CD4-positive, CD25-positive, alpha-beta regulatory T cell (primary cell): Measurements from ENCODE around the gene TMEM233. TPM values are rescaled to one million over a fixed set of nuclear protein-coding genes. Genes with fewer than 3 reads are reported as not detected.

Experiments used
- ATAC-seq, 2 donors: fragments of 150-1000 bp; cut with Tn5 transposase; one replicate each; pipeline ENCODE4 v1.10.0; 2021; ENCODE audit warnings: low read depth in 2 of 2, moderate number of reproducible peaks in 2 of 2, moderate library complexity in 1 of 2
- DNase-seq, 3 donors: peaks; one replicate each; pipeline versions ENCODE4 v3.0.0 to v3.0.0-alpha.2; 2012 to 2022; ENCODE audit warnings: mixed read lengths in 1 of 3
- H3K27ac ChIP-seq: one replicate; pipeline ENCODE4 v1.7.0; 2013; ENCODE audit warnings: mild to moderate bottlenecking, low read length; ENCODE audit not compliant: insufficient read depth, poor library complexity, severe bottlenecking
- H3K27me3 ChIP-seq: one replicate; pipeline ENCODE4 v1.7.0; 2013; ENCODE audit warnings: low read length; ENCODE audit not compliant: control insufficient read depth, insufficient read depth
- H3K36me3 ChIP-seq: one replicate; pipeline ENCODE4 v1.7.0; 2013; ENCODE audit warnings: mild to moderate bottlenecking, low read length, moderate library complexity; ENCODE audit not compliant: control insufficient read depth, insufficient read depth
- H3K4me1 ChIP-seq: 2 replicates; pipeline ENCODE4 v1.7.0; 2013; ENCODE audit warnings: mild to moderate bottlenecking, low read length; ENCODE audit not compliant: insufficient read depth, control insufficient read depth, poor library complexity, severe bottlenecking
- H3K4me3 ChIP-seq: one replicate; pipeline ENCODE4 v1.7.0; 2013; ENCODE audit warnings: low read depth, mild to moderate bottlenecking, low read length, moderate library complexity
- H3K9me3 ChIP-seq, 2 experiments: 1 replicate in 1 of 2; 2 replicates in 1 of 2; pipeline ENCODE4 v1.7.0; 2013; ENCODE audit warnings: low read length in 2 of 2, mild to moderate bottlenecking in 1 of 2, moderate library complexity in 1 of 2; ENCODE audit not compliant: control insufficient read depth in 2 of 2
- H3K27ac Mint-ChIP-seq, 3 donors: one replicate each; pipeline ENCODE4 v1.8.0; 2020 to 2022; ENCODE audit warnings: mild to moderate bottlenecking in 3 of 3, mixed read lengths in 3 of 3, moderate library complexity in 2 of 3
- H3K27me3 Mint-ChIP-seq: one replicate; pipeline ENCODE4 v1.8.0; 2022; ENCODE audit warnings: mild to moderate bottlenecking, mixed read lengths
- H3K36me3 Mint-ChIP-seq: one replicate; pipeline ENCODE4 v1.8.0; 2020; ENCODE audit warnings: mixed read lengths
- H3K4me1 Mint-ChIP-seq, 4 donors: one replicate each; pipeline ENCODE4 v1.8.0; 2020 to 2022; ENCODE audit warnings: mixed read lengths in 4 of 4, mild to moderate bottlenecking in 1 of 4
- H3K4me3 Mint-ChIP-seq, 4 donors: one replicate each; pipeline ENCODE4 v1.8.0; 2020 to 2022; ENCODE audit warnings: mild to moderate bottlenecking in 4 of 4, mixed read lengths in 4 of 4, moderate library complexity in 3 of 4
- H3K9me3 Mint-ChIP-seq, 7 donors: one replicate each; pipeline ENCODE4 v1.8.0; 2020 to 2022; ENCODE audit warnings: mixed read lengths in 7 of 7, mild to moderate bottlenecking in 3 of 7, moderate library complexity in 2 of 7
- polyA plus RNA-seq, 4 donors: library from polyadenylated mRNA; unstranded; fragments of 300-500 nt; fragmentation: Illumina TruSeq; gene quantifications; one replicate each; pipeline ENCODE4 v1.2.3, GENCODE V29; 2021
- total RNA-seq: library from RNA; stranded (reverse); gene quantifications from one replicate; pipeline ENCODE4 v1.2.3, GENCODE V29; 2022

The TMEM233 gene
- total and polyA plus RNA-seq, 5 donors from 2014 or later: not detected

DNA sequence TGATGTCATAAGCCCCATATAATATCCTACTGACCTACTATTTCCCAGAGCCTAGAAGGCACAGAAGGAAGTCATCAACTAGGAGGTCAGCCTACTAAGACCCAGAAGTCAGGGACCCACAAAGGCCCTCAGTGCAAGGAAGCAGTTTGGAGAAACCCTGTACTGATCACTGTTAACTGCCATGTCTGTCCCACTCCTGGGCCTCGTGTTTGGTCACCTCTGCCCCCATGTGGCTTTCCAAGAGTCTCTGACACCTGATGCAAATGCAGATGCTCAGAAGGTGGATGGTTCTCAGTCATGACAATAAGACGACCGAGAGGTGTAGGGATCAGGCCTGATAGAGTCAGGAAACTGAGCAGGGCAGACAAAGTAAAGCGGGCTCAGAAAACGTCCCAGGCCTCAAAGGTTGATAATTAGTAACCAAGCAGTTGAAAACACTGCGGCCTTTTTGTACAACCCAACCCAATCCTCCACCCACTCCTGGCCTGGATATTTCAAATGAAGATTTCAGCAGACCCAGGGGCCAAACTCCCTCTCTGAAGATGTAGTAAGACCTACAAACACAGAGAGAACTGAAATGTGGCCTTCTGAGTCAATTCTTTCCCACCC, 97.7 kb downstream of the TMEM233 start:
- H3K36me3 Mint-ChIP-seq: no peaks in the 10 kb centered on the region
- Histone ChIP-seq H3K27me3 (no peaks in the 10 kb centered on the region), H3K9me3 (no peaks in the 10 kb centered on the region), H3K36me3 (no peaks in the 10 kb centered on the region), H3K4me3 (no peak overlapping the region), H3K27ac (no peak overlapping the region), H3K4me1 (no peaks in the 10 kb centered on the region)
- no peak overlapping the region for H3K4me3 Mint-ChIP-seq
- H3K9me3 Mint-ChIP-seq: peaks cover 0 to 3% (median 0%) of the 10 kb centered on the region in 7 donors
- no peak for DNase-seq
- no peaks in the 10 kb centered on the region for H3K4me1 Mint-ChIP-seq
- H3K27ac Mint-ChIP-seq: no peak overlapping the region
- ATAC-seq: no peak
- H3K27me3 Mint-ChIP-seq: no peaks in the 10 kb centered on the region

DNA sequence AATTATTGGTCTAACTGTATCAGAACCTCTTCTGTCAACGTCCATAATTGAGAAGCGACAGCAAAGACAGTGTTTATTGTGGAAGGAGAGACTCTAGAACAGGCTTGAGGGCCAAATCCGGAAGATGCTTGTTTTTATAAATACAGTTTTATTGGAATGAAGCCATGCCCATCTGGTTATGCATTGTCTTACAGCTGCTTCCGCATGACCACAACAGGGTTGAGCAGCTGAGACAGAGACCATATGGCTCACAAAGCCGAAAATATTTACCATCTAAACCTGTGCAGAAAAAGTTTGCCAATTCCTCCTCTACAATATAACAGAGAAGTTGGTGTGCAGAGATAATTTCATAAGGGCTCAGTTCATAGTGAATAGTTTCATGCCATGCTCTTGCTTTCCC, 98.8 kb downstream of the TMEM233 start:
- no peaks in the 10 kb centered on the region for H3K36me3 ChIP-seq
- Mint-ChIP-seq H3K27me3 (no peaks in the 10 kb centered on the region), H3K4me1 (no peaks in the 10 kb centered on the region)

More for the DNA sequence above, 98.8 kb downstream of the TMEM233 start:
- H3K27me3 ChIP-seq: no peaks in the 10 kb centered on the region
- Mint-ChIP-seq H3K36me3 (no peaks in the 10 kb centered on the region), H3K4me3 (no peak overlapping the region), H3K27ac (no peak overlapping the region), H3K9me3 (peaks cover 0 to 3% (median 0%) of the 10 kb centered on the region in 7 donors)
- DNase-seq (no peak), ATAC-seq (no peak)
- H3K4me1 ChIP-seq: no peaks in the 10 kb centered on the region
- H3K27ac ChIP-seq: no peak overlapping the region
- H3K9me3 ChIP-seq: no peaks in the 10 kb centered on the region
- no peak overlapping the region for H3K4me3 ChIP-seq

Other genes with a start within 250 kb of the TMEM233 start
- gene PRKAB1, start 74.4 kb downstream of the TMEM233 start, total RNA-seq: 23.5 TPM
- gene PRKAB1, start 74.4 kb downstream of the TMEM233 start, polyA plus RNA-seq: 10 to 100 TPM; 40.9 to 66.2 (median 51.5) TPM